BLaER1 treated with 17β-estradiol and CSF1 and Interleukin-3, amounts not matched to agents 10 nM and 100 nM (cell line): ENCODE measurements around the gene SEMA5A.
A peak's percentile ranks its signal among the peaks of the same experiment; 100 is the strongest.

Experiments used
- H3K27ac ChIP-seq, 11 experiments: shearing (Covaris generic); formaldehyde crosslinking; 2 replicates each; pipeline ENCODE4 v1.8.1; 2022
- H3K27me3 ChIP-seq, 11 experiments: shearing (Covaris generic); formaldehyde crosslinking; 2 replicates each; pipeline ENCODE4 v1.8.1; 2022
- H3K36me3 ChIP-seq, 11 experiments: shearing (Covaris generic); formaldehyde crosslinking; 2 replicates each; pipeline ENCODE4 v1.8.1; 2022
- H3K4me1 ChIP-seq, 10 experiments: shearing (Covaris generic); formaldehyde crosslinking; 2 replicates each; pipeline ENCODE4 v1.8.1; 2022
- H3K4me2 ChIP-seq, 11 experiments: shearing (Covaris generic); formaldehyde crosslinking; 2 replicates each; pipeline ENCODE4 v1.8.1; 2022
- H3K4me3 ChIP-seq, 10 experiments: shearing (Covaris generic); formaldehyde crosslinking; 2 replicates each; pipeline ENCODE4 v1.8.1; 2022
- H3K9ac ChIP-seq, 11 experiments: shearing (Covaris generic); formaldehyde crosslinking; 2 replicates each; pipeline ENCODE4 v1.8.1; 2022
- H3K9me3 ChIP-seq, 11 experiments: shearing (Covaris generic); formaldehyde crosslinking; replicated peaks in 1 of 11; 2 replicates each; pipeline ENCODE4 v1.8.1; 2022
- H4K20me1 ChIP-seq, 11 experiments: shearing (Covaris generic); formaldehyde crosslinking; 2 replicates each; pipeline ENCODE4 v1.8.1; 2022
- Cebpa-rat ChIP-seq, 11 experiments: shearing (Covaris generic); IDR thresholded peaks; 2 replicates each; pipeline ENCODE4 v1.8.1; 2022

The SEMA5A gene

DNA sequence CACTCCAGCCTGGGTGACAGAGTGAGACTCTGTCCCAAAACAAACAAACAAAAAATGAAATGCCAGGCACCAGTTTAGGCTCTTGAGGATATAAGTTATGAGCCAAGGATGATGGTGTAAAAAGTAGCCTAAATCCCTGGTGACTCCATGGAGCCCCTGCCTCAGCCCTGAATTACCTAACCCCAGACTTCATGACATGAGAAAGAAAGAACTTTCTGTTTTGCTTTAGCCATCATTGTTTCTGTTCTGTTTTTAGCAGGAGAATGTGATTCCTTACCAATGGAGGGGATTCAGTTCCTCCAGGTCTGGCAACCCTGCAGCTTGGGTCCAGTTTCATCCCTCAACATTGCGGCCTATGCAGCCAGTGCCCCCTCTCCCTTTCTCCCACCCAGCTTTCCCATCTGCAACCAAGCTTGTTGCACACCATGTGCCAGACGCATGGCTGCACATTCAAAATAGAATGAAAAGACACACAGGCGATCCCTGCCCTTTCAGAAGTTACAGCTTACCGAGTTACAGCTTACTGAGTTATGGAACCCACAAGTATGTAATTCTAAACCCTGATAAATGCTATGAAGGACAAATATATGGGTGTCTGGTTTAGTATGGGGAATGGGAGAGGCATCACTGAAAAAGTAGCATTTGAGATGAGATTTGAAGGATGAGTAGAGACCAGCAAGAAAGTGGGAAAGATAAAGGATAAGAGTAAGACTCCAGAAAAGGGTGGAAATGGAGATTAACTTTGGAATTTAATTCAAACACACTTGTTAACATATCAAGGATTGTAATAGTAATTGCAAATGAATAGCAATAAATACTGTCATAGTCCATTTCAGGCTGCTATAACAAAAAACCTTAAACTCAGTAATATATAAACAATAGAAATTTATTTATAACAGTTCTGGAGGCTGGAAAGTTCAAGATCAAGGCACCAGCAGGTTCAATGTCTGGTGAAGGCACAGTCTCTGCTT lies 6.0 kb upstream of the SEMA5A start:
- TF ChIP-seq Cebpa-rat (IDR thresholded peaks at IDR 0.05), result no peak
- Histone ChIP-seq H3K9me3 (no peaks in the 10 kb centered on the region), H3K4me3 (no peak overlapping the region), H3K4me1 (peaks cover 0 to 11% (median 9%) of the 10 kb centered on the region in 10 experiments; a peak in 11 of 20 replicates), H3K27ac (no peak overlapping the region), H4K20me1 (no peaks in the 10 kb centered on the region), H3K36me3 (no peaks in the 10 kb centered on the region), H3K27me3 (no peaks in the 10 kb centered on the region), H3K9ac (no peak overlapping the region), H3K4me2 (no peak overlapping the region)

DNA sequence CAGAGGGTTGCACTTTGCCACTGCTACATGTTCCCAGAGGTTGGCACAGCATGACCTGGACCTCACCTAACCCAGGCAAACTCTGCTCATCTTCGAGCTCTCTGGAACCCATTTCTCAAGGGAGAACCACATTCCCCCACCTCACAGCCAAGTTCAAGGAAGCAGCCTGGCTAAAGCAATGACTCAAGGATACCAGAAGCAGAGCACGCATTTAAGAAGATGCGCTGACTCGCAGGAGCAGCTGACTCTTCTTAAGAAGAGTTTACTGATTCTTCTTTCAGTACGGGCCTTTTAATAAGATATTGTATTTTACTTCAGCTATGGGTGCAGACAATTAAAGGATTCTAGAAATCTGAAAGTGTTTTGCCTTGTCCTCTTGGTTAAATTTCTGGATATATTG lies 4.1 kb upstream of the SEMA5A start:
- H3K9ac ChIP-seq, result no peak overlapping the region
- no peak overlapping the region for H3K27ac ChIP-seq
- H4K20me1 ChIP-seq, result no peaks in the 10 kb centered on the region
- no peak overlapping the region for H3K4me3 ChIP-seq
- peaks cover 2 to 9% (median 8%) of the 10 kb centered on the region in 11 experiments; a peak in 20 of 22 replicates for H3K27me3 ChIP-seq
- no peak for TF ChIP-seq Cebpa-rat (IDR thresholded peaks at IDR 0.05)
- H3K4me2 ChIP-seq, result no peak overlapping the region
- H3K4me1 ChIP-seq, result peaks cover 0 to 20% (median 9%) of the 10 kb centered on the region in 10 experiments; a peak in 13 of 20 replicates
- H3K36me3 ChIP-seq, result no peaks in the 10 kb centered on the region
- H3K9me3 ChIP-seq, result peaks cover 8 to 15% (median 9%) of the 10 kb centered on the region in 11 experiments; a peak in 20 of 22 replicates

DNA sequence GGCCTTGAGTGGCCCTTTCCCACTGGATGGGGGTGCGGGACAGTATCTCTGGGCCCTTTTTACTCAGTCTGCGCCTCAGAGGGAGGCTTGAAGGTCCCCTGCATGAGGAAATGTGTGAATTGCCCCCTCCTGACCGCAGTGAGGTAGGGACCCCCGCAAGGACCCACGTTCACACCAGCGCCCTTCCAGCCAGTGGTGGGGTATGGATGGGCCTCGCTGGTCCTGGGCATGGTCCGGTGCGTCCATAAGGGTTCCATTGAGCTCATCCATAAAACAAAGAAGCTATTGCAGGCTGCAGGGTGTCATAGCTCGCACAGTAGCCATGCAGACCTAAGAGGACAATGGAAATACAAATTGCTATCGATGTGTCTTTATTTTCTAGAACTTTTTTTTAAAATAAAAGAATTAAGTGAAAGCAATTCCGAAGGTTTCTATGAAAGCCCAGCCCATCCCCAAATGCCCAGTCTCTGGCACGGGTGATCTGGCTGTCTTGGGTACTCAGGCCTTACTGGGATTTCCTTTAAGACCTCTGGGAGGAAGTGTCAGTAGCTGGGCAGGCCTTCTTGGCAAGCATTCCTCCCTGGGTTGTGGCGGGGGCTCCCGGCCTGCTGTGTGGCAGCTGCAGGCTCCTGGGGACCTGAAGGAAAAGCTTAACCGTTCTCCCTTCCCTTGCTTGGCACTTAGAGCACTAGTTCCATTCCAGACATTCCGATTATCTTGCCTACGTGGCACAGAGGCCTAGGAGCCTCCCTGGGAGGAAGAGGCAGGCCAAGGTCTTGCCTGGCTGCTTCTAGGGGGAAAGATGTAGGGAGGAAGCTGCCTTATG lies 1.5 kb upstream of the SEMA5A start:
- H3K36me3 ChIP-seq, result no peaks in the 10 kb centered on the region
- no peak overlapping the region for H3K9ac ChIP-seq
- H3K27ac ChIP-seq, result no peak overlapping the region
- peak overlapping the region; percentile 15 to 59 (median 41); a peak in 17 of 22 replicates for H3K4me2 ChIP-seq
- peaks cover 7 to 18% (median 14%) of the 10 kb centered on the region in 11 experiments; a peak in 20 of 22 replicates for H3K27me3 ChIP-seq
- no peak for TF ChIP-seq Cebpa-rat (IDR thresholded peaks at IDR 0.05)
- no peak overlapping the region for H3K4me3 ChIP-seq
- H4K20me1 ChIP-seq, result no peaks in the 10 kb centered on the region
- H3K9me3 ChIP-seq, result peaks cover 13 to 21% (median 16%) of the 10 kb centered on the region in 11 experiments; a peak in 21 of 22 replicates
- peaks cover 0 to 23% (median 12%) of the 10 kb centered on the region in 10 experiments; a peak in 13 of 20 replicates for H3K4me1 ChIP-seq

DNA sequence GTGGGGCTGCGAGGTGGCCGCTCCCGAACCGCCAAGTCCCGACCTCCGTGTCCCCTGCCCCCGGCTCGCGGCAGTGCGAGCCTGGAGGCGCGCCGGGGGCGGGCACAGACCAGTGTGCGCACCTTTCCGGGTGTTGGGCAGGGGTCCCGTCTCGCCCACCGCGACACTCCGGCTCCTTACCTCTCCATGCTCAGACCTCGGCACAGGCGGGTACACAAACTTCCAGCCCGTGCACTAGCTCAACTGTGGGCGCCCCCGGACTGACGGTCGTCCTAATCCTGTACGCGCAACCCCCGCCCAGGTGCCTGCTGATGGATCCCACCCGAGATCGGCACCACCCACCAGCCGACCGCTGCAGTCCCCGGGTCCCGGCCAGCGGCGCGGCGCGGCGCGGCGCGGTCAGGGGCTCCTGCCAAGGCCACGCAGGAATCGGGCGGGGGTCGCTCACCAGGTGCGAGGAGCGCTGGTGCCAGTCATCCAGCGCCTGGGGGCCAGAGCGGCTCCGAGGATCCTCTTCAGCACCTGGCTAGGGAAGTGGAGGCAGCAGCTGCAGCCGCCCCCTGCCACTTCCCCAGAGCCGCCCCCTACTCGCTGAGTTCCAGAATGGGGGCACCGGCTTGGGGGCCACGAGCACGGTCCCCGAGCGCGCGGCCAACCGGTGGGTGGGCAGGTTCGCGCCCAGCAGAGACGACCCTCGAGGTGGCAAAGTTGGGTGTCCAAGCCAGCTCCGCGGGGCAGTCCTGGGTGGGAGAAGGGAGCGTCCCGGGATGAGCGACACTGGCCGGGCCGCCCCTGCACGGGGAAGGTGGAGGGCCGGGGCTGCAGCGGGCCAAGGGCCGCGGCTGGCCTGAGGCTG lies 511 bp downstream of the SEMA5A start:
- H3K4me2 ChIP-seq, result peak overlapping the region; percentile 90 to 98 (median 96)
- H3K4me1 ChIP-seq, result peaks cover 0 to 23% (median 12%) of the 10 kb centered on the region in 10 experiments; a peak in 13 of 20 replicates
- H3K36me3 ChIP-seq, result no peaks in the 10 kb centered on the region
- peak overlapping the region; percentile 21 to 70 (median 50); a peak in 15 of 22 replicates for H3K9ac ChIP-seq
- no peak for TF ChIP-seq Cebpa-rat (IDR thresholded peaks at IDR 0.05)
- H3K9me3 ChIP-seq, result peaks cover 13 to 21% (median 16%) of the 10 kb centered on the region in 11 experiments; a peak in 21 of 22 replicates
- H3K4me3 ChIP-seq, result peak overlapping the region; percentile 57 to 71 (median 64)
- peaks cover 7 to 18% (median 14%) of the 10 kb centered on the region in 11 experiments; a peak in 20 of 22 replicates for H3K27me3 ChIP-seq
- no peaks in the 10 kb centered on the region for H4K20me1 ChIP-seq
- no peak overlapping the region for H3K27ac ChIP-seq

DNA sequence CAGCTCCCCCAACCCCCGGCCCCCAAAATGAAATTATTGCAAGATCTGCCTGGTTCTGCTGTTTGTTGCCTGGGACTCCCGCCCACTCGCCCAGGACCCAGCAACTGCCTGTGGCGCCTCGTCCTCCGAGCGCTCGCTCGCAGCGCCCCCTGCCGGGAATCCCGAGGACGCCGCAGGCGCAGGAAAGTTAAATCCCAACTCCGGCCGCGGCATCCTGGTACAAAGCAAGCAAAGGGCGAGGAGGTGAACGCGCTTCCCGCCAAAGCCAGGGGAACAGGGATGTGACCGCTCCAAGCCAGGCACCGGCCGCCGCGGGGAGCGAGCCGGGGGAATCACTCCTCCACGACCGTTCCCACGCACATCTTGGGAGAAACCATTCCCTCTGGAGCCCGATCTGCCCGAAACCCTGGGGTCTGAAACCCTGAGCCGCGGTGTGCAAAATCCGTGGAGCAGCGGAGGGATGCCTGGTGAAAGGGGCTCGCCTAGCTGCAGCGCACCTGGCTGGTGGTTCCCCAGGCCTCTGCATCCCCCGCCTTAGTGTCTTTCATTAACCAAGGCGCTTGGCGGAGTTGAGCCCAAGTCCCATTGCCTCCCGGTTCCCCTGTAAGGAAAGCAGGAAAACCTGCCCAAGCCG lies 1.3 kb downstream of the SEMA5A start:
- H3K36me3 ChIP-seq, result no peaks in the 10 kb centered on the region
- H3K4me3 ChIP-seq, result peak overlapping the region; percentile 57 to 71 (median 64)
- H3K27me3 ChIP-seq, result peaks cover 7 to 18% (median 14%) of the 10 kb centered on the region in 11 experiments; a peak in 20 of 22 replicates
- no peak overlapping the region for H3K27ac ChIP-seq
- H4K20me1 ChIP-seq, result no peaks in the 10 kb centered on the region
- peaks cover 13 to 21% (median 16%) of the 10 kb centered on the region in 11 experiments; a peak in 21 of 22 replicates for H3K9me3 ChIP-seq
- TF ChIP-seq Cebpa-rat (IDR thresholded peaks at IDR 0.05), result no peak
- peaks cover 0 to 23% (median 12%) of the 10 kb centered on the region in 10 experiments; a peak in 13 of 20 replicates for H3K4me1 ChIP-seq
- peak overlapping the region; percentile 90 to 98 (median 96) for H3K4me2 ChIP-seq
- peak overlapping the region in 9 of 11 experiments; percentile 21 to 70 (median 52); a peak in 9 of 22 replicates for H3K9ac ChIP-seq

DNA sequence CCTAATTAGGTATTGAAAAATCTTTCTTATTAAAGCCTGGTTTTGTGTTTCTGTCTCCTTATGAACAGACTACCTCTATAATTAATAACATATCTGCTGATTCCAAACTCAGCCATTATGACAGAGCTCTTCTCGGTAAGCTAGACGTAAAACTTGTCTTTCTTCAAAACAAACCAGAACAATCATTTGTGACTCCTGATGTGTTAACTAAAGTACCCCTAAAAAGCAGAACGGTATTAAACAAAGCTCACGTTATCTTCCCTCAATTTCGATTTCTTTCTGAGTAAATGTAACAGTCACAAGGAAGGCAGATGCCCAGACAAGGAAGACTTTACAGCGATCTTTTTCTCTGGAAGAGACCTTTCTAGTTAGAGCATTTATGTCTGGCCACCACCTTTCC lies 1.8 kb downstream of the SEMA5A start:
- H3K4me2 ChIP-seq, result peak overlapping the region; percentile 90 to 98 (median 96); a peak in 17 of 22 replicates
- H3K9ac ChIP-seq, result no peak overlapping the region; a peak in 1 of 22 replicates
- H4K20me1 ChIP-seq, result no peaks in the 10 kb centered on the region
- no peak for TF ChIP-seq Cebpa-rat (IDR thresholded peaks at IDR 0.05)
- H3K4me1 ChIP-seq, result peaks cover 0 to 23% (median 12%) of the 10 kb centered on the region in 10 experiments; a peak in 13 of 20 replicates
- H3K9me3 ChIP-seq, result peaks cover 13 to 21% (median 16%) of the 10 kb centered on the region in 11 experiments; a peak in 21 of 22 replicates
- peak overlapping the region in 4 of 10 experiments; percentile 5 to 65 (median 61); a peak in 4 of 20 replicates for H3K4me3 ChIP-seq
- no peak overlapping the region for H3K27ac ChIP-seq
- peaks cover 7 to 18% (median 14%) of the 10 kb centered on the region in 11 experiments; a peak in 20 of 22 replicates for H3K27me3 ChIP-seq
- H3K36me3 ChIP-seq, result no peaks in the 10 kb centered on the region

DNA sequence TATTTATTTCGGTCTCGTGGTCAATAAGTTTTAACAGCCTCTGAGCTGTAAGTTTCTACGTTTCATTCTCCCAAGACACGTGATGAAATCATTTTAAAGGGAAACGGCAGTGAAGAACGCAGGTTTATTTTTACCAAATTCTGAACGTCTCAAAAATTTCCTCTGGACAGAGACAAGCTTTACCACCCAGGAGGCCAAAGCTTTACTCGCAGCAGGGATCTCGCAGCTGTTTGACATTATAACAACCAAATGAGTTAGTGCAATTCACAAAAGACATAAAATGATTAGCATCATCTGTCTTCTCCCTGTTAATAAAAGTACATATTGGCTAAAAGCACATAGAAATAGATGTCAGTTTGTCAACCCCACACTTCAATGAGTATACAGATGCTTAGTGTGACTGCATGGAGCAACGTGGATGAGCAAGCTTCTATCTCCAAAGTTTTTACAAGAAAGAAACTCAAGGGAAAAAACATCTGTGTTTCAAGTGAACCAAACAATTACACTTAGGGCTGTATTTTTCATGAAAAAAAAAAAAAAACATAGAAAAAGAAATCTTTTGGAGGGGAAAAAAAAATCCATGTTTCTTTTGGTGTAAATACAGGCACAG lies 2.5 kb downstream of the SEMA5A start:
- H3K9ac ChIP-seq, result no peak overlapping the region
- TF ChIP-seq Cebpa-rat (IDR thresholded peaks at IDR 0.05), result no peak
- no peak overlapping the region for H3K27ac ChIP-seq
- H3K36me3 ChIP-seq, result no peaks in the 10 kb centered on the region
- H3K4me3 ChIP-seq, result no peak overlapping the region
- H3K9me3 ChIP-seq, result peaks cover 13 to 21% (median 16%) of the 10 kb centered on the region in 11 experiments; a peak in 21 of 22 replicates
- H3K4me2 ChIP-seq, result no peak overlapping the region
- H4K20me1 ChIP-seq, result no peaks in the 10 kb centered on the region
- peaks cover 7 to 18% (median 14%) of the 10 kb centered on the region in 11 experiments; a peak in 20 of 22 replicates for H3K27me3 ChIP-seq
- peaks cover 0 to 23% (median 12%) of the 10 kb centered on the region in 10 experiments; a peak in 13 of 20 replicates for H3K4me1 ChIP-seq
